Left cardiac atrium (tissue), 4 donors: ENCODE measurements around the gene LDLRAD4. TPM values are rescaled to one million over a fixed set of nuclear protein-coding genes. Genes with fewer than 3 reads are reported as not detected.
"Not testable (repeated sequence)": the region's sequence is repeated elsewhere in the genome, so short reads cannot be mapped to it uniquely, and the experiment has no call there.

Experiments used
- ATAC-seq, 2 donors: fragments of 200-7000 bp; cut with Tn5 transposase; one replicate each; pipeline ENCODE4 v1.9.1; 2020; ENCODE audit warnings: mild to moderate bottlenecking in 2 of 2, moderate library complexity in 2 of 2
- DNase-seq: peaks from one replicate; pipeline ENCODE4 v3.0.0-alpha.2; 2020
- intact Hi-C, 2 donors: fragments of 100-400 bp; cut with DNase I; formaldehyde crosslinking; loops; one replicate each; pipeline versions ENCODE4 v1.14.1 to v1.15.1; 2022 to 2023
- total RNA-seq, 2 donors: library from RNA; stranded (reverse); fragmentation: NEBNext Ultra II Directional; extraction: Animal tissue kit (Norgen Biotek cat#: 25700); gene quantifications; one replicate each; pipeline ENCODE4 v1.2.1, GENCODE V29; 2021
- donor health status: DM: no; HTN: yes; CAD: no.
- donor health status: DM: no; HTN: yes; CAD: no; lungs with severe emphysema.
- donor health status: DM: yes; HTN: yes; CAD: no.
- donor health status: Dilated cardiomyopathy.

Gene LDLRAD4
- total RNA-seq, 2 donors from 2014 or later: 28.9 to 80.2 TPM

- DNase-seq (no peak), ATAC-seq (no peak)
- intact Hi-C loops: no loop called here
Observed at GRCh38 chr18:13605901-13606300, 387.3 kb downstream of the LDLRAD4 start.

GRCh38 chr18:13606604-13607254, 388.2 kb downstream of the LDLRAD4 start:
- ATAC-seq (no peak), DNase-seq (no peak)
- intact Hi-C loops: no loop called here

GRCh38 chr18:13608024-13608562, 389.5 kb downstream of the LDLRAD4 start:
- DNase-seq, ATAC-seq, intact Hi-C loops: not testable (repeated sequence)

- DNase-seq (no peak), ATAC-seq (peak in 1 of 2 donors; percentile 5)
- intact Hi-C loops: no loop called here
Observed at GRCh38 chr18:13608791-13609532, 390.4 kb downstream of the LDLRAD4 start.

GRCh38 chr18:13610555-13611141, 392.1 kb downstream of the LDLRAD4 start:
- no peak for ATAC-seq
- intact Hi-C loops: loop anchor here in 1 of 2 donors (2.0 to 10.0 kb wide), 3 partner anchors 48 to 393 kb away; partner anchors contain the start of genes FAM210A, LDLRAD4 and RNMT
- DNase-seq: no peak

- intact Hi-C loops: loop anchor here in 1 of 2 donors (2.0 to 10.0 kb wide), 3 partner anchors 48 to 394 kb away; partner anchors contain the start of genes FAM210A, LDLRAD4 and RNMT
- ATAC-seq: peak; percentile 39 to 55
Observed at GRCh38 chr18:13611142-13611600, 392.6 kb downstream of the LDLRAD4 start.

GRCh38 chr18:13611601-13612195, 393.1 kb downstream of the LDLRAD4 start:
- peak; percentile 80 to 83 for ATAC-seq
- intact Hi-C loops: loop anchor here in 1 of 2 donors (2.0 to 10.0 kb wide), 3 partner anchors 49 to 394 kb away; partner anchors contain the start of genes FAM210A, LDLRAD4 and RNMT
- peak; percentile 74 for DNase-seq

More at GRCh38 chr18:13611142-13611600, 392.6 kb downstream of the LDLRAD4 start:
- peak; percentile 84 for DNase-seq

GRCh38 chr18:13612196-13612997, 393.8 kb downstream of the LDLRAD4 start:
- DNase-seq: no peak
- intact Hi-C loops: loop anchor here in 1 of 2 donors (5.0 to 10.0 kb wide), 2 partner anchors 112 to 395 kb away; partner anchors contain the start of genes FAM210A, LDLRAD4 and RNMT
- ATAC-seq: peak; percentile 8 to 24

GRCh38 chr18:13613099-13613498, 394.5 kb downstream of the LDLRAD4 start:
- no peak for ATAC-seq
- intact Hi-C loops: loop anchor here in 1 of 2 donors (5.0 to 10.0 kb wide), 2 partner anchors 112 to 396 kb away; partner anchors contain the start of genes FAM210A, LDLRAD4 and RNMT
- DNase-seq: no peak

GRCh38 chr18:13613591-13614501, 395.3 kb downstream of the LDLRAD4 start:
- intact Hi-C loops: loop anchor here in 1 of 2 donors (5.0 to 10.0 kb wide), 2 partner anchors 111 to 397 kb away; partner anchors contain the start of genes FAM210A, LDLRAD4 and RNMT
- DNase-seq (no peak), ATAC-seq (no peak)

- peak; percentile 68 for DNase-seq
- intact Hi-C loops: loop anchor here in 1 of 2 donors (5.0 to 10.0 kb wide), 2 partner anchors 110 to 397 kb away; partner anchors contain the start of genes FAM210A, LDLRAD4 and RNMT
- ATAC-seq: peak in 1 of 2 donors; percentile 43
Observed at GRCh38 chr18:13614641-13615288, 396.2 kb downstream of the LDLRAD4 start.

- no peak for DNase-seq
- ATAC-seq: peak; percentile 39 to 60
- intact Hi-C loops: loop anchor here in 1 of 2 donors (10.0 kb wide), 1 partner anchor 109 kb away; the partner anchor contains the start of genes FAM210A and RNMT
Observed at GRCh38 chr18:13615432-13615861, 396.9 kb downstream of the LDLRAD4 start.

- DNase-seq (no peak), ATAC-seq (no peak)
- intact Hi-C loops: loop anchor here in 1 of 2 donors (10.0 kb wide), 1 partner anchor 109 kb away; the partner anchor contains the start of genes FAM210A and RNMT
Observed at GRCh38 chr18:13616041-13616440, 397.5 kb downstream of the LDLRAD4 start.

- DNase-seq (no peak), ATAC-seq (no peak)
- intact Hi-C loops: loop anchor here in 1 of 2 donors (10.0 kb wide), 1 partner anchor 108 kb away; the partner anchor contains the start of genes FAM210A and RNMT
Observed at GRCh38 chr18:13616525-13617035, 398.0 kb downstream of the LDLRAD4 start.

GRCh38 chr18:13617826-13618515, 399.4 kb downstream of the LDLRAD4 start:
- DNase-seq (no peak), ATAC-seq (no peak)
- intact Hi-C loops: loop anchor here in 1 of 2 donors (10.0 kb wide), 1 partner anchor 107 kb away; the partner anchor contains the start of genes FAM210A and RNMT
